ENCODE measurements around the gene FBN1. TPM values are rescaled to one million over a fixed set of nuclear protein-coding genes. Genes with fewer than 3 reads are reported as not detected.

FBN1 gene
- total RNA-seq, 1 donor from 2014 or later: 54.0 TPM

GRCh38 chr15:48634096-48634495 lies 11.4 kb downstream of the FBN1 start:
- DNase-seq (ENCODE audit: low spot score): no peak
- Mint-ChIP-seq H3K36me3 (ENCODE audit: low read depth, unreplicated experiment) (peaks cover 5% of the 10 kb centered on the region), H3K4me3 (ENCODE audit: unreplicated experiment) (no peak overlapping the region), H3K27ac (ENCODE audit: unreplicated experiment) (no peak overlapping the region), H3K4me1 (ENCODE audit: unreplicated experiment) (no peaks in the 10 kb centered on the region), H3K27me3 (ENCODE audit: unreplicated experiment) (peaks cover 2% of the 10 kb centered on the region), H3K9me3 (ENCODE audit: unreplicated experiment) (no peaks in the 10 kb centered on the region)
- TF ChIP-seq CTCF (IDR thresholded peaks at IDR 0.05; ENCODE audit: unreplicated experiment): no peak

DNA sequence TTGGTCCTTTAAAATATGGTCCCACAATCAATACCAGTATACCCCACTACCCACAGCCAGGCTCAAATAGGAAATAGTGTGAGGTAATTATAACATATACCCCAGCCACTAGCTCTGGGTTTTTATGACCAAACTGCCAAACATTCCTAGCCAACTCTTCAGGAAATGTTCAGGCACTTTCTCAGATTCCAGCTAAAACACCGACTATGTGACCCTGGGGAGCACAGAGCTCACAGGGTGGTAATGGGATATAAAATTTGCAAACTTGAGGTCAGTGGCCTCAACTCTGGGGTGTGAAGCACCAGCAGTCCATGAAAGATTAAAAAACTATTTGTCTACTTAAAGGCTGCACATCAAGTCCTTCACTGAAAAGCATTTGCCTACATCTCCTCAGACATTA lies 12.9 kb downstream of the FBN1 start:
- H3K36me3 Mint-ChIP-seq (ENCODE audit: low read depth, unreplicated experiment): peaks cover 5% of the 10 kb centered on the region
- no peak overlapping the region for H3K4me3 Mint-ChIP-seq (ENCODE audit: unreplicated experiment)
- no peak for DNase-seq (ENCODE audit: low spot score)
- no peak for TF ChIP-seq CTCF (IDR thresholded peaks at IDR 0.05; ENCODE audit: unreplicated experiment)
- no peaks in the 10 kb centered on the region for H3K9me3 Mint-ChIP-seq (ENCODE audit: unreplicated experiment)
- H3K4me1 Mint-ChIP-seq (ENCODE audit: unreplicated experiment): no peaks in the 10 kb centered on the region
- peaks cover 2% of the 10 kb centered on the region for H3K27me3 Mint-ChIP-seq (ENCODE audit: unreplicated experiment)
- no peak overlapping the region for H3K27ac Mint-ChIP-seq (ENCODE audit: unreplicated experiment)

GRCh38 chr15:48631176-48631770 lies 14.2 kb downstream of the FBN1 start:
- H3K4me3 Mint-ChIP-seq (ENCODE audit: unreplicated experiment): no peak overlapping the region
- H3K36me3 Mint-ChIP-seq (ENCODE audit: low read depth, unreplicated experiment): no peaks in the 10 kb centered on the region
- no peaks in the 10 kb centered on the region for H3K9me3 Mint-ChIP-seq (ENCODE audit: unreplicated experiment)
- no peak for TF ChIP-seq CTCF (IDR thresholded peaks at IDR 0.05; ENCODE audit: unreplicated experiment)
- no peaks in the 10 kb centered on the region for H3K27me3 Mint-ChIP-seq (ENCODE audit: unreplicated experiment)
- no peak overlapping the region for H3K27ac Mint-ChIP-seq (ENCODE audit: unreplicated experiment)
- H3K4me1 Mint-ChIP-seq (ENCODE audit: unreplicated experiment): no peaks in the 10 kb centered on the region
- no peak for DNase-seq (ENCODE audit: low spot score)

DNA sequence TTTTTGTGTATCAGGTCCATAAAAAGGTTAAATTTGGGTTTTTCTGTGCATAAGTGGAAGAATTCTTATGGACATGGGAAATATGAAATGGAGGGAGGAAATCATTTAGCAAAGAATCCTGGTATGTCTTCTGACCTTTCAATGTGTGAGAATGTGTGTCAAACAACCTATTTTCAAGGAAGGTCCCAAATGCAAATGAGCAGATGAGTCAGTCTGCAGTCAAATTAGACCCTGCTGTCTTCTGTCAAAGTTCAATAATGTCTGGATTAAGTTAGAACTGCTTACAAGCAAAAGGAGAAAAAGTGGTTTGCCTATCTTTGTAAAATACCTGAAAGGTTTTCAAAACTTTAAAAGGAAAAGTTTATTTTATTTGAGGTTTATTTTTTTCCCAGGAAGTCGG lies 15.3 kb downstream of the FBN1 start:
- no peaks in the 10 kb centered on the region for H3K9me3 Mint-ChIP-seq (ENCODE audit: unreplicated experiment)
- H3K27me3 Mint-ChIP-seq (ENCODE audit: unreplicated experiment): no peaks in the 10 kb centered on the region
- no peak overlapping the region for H3K27ac Mint-ChIP-seq (ENCODE audit: unreplicated experiment)
- H3K4me3 Mint-ChIP-seq (ENCODE audit: unreplicated experiment): no peak overlapping the region
- no peak for DNase-seq (ENCODE audit: low spot score)
- no peaks in the 10 kb centered on the region for H3K36me3 Mint-ChIP-seq (ENCODE audit: low read depth, unreplicated experiment)
- no peak for TF ChIP-seq CTCF (IDR thresholded peaks at IDR 0.05; ENCODE audit: unreplicated experiment)
- H3K4me1 Mint-ChIP-seq (ENCODE audit: unreplicated experiment): no peaks in the 10 kb centered on the region

- Mint-ChIP-seq H3K36me3 (ENCODE audit: low read depth, unreplicated experiment) (no peaks in the 10 kb centered on the region), H3K27ac (ENCODE audit: unreplicated experiment) (no peak overlapping the region), H3K27me3 (ENCODE audit: unreplicated experiment) (no peaks in the 10 kb centered on the region), H3K9me3 (ENCODE audit: unreplicated experiment) (no peaks in the 10 kb centered on the region), H3K4me1 (ENCODE audit: unreplicated experiment) (no peaks in the 10 kb centered on the region), H3K4me3 (ENCODE audit: unreplicated experiment) (no peak overlapping the region)
- no peak for DNase-seq (ENCODE audit: low spot score)
- no peak for TF ChIP-seq CTCF (IDR thresholded peaks at IDR 0.05; ENCODE audit: unreplicated experiment)
Observed at GRCh38 chr15:48628832-48629231, 16.7 kb downstream of the FBN1 start.
